Breast epithelium (tissue), 3 donors: ENCODE measurements around the gene PAPPA.

Source experiments
- POLR2A ChIP-seq: fragments of 450-650 bp; IDR thresholded peaks from one replicate; pipeline ENCODE4 v1.6.1; 2016; ENCODE audit warnings: antibody characterized with exemption, mild to moderate bottlenecking, moderate library complexity
- POLR2AphosphoS5 ChIP-seq, 3 donors: sonication (generic); formaldehyde crosslinking; IDR thresholded peaks; one replicate each; pipeline ENCODE4 v1.6.1; 2017; ENCODE audit warnings: antibody characterized with exemption in 3 of 3
- TF ChIP-seq, protein P1 (sequence below), 3 donors: fragments of 450-650 bp; IDR thresholded peaks; one replicate each; pipeline ENCODE4 v1.5.1; 2016 to 2017; ENCODE audit warnings: antibody characterized with exemption in 3 of 3, mild to moderate bottlenecking in 3 of 3, moderate library complexity in 3 of 3

DNA sequence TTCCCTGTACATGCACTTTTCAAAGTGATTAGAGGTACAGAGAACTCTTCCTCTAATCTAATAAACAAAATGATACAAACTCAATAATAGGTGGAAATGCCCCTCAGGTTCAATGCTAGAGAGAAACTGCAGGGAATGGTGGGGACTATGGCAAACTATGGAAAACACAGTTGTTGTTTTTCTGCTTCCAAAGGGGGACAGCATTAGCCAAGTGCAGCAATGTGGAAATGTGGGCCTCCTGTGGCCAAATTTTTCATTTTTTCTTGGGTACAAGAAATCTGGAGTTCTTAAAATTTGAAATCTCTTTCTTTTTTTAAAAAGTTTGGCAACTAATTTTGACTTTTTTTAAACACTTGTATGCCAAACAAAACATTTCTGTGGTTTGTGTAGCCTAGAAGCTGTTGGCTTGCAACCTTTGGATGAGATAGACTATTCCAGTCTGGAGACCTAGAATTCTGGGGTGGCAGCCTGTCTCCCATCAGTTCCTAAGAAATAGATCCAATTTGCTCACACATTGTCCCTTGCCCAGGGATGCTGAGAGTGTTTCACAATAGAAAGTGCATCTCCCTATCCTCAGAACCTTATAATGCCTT is 218.6 kb downstream of the PAPPA start:
- TF ChIP-seq POLR2A (no peak), POLR2AphosphoS5 (IDR thresholded peaks at IDR 0.05) (no peak)
- TF ChIP-seq, protein P1, sequence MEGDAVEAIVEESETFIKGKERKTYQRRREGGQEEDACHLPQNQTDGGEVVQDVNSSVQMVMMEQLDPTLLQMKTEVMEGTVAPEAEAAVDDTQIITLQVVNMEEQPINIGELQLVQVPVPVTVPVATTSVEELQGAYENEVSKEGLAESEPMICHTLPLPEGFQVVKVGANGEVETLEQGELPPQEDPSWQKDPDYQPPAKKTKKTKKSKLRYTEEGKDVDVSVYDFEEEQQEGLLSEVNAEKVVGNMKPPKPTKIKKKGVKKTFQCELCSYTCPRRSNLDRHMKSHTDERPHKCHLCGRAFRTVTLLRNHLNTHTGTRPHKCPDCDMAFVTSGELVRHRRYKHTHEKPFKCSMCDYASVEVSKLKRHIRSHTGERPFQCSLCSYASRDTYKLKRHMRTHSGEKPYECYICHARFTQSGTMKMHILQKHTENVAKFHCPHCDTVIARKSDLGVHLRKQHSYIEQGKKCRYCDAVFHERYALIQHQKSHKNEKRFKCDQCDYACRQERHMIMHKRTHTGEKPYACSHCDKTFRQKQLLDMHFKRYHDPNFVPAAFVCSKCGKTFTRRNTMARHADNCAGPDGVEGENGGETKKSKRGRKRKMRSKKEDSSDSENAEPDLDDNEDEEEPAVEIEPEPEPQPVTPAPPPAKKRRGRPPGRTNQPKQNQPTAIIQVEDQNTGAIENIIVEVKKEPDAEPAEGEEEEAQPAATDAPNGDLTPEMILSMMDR (IDR thresholded peaks at IDR 0.05) = no peak
